GM20431 (cell line): ENCODE measurements around the gene STAT6.
"Not testable (repeated sequence)": the region's sequence is repeated elsewhere in the genome, so short reads cannot be mapped to it uniquely, and the experiment has no call there.

ENCODE experiments used
- in situ Hi-C: fragments of 300-500 bp; cut with MseI, MboI; formaldehyde crosslinking; loops from one replicate; pipeline ENCODE4 v1.15.0; 2020; ENCODE audit warnings: low sequenced_read_pairs; ENCODE audit not compliant: unreplicated experiment

Gene STAT6

DNA sequence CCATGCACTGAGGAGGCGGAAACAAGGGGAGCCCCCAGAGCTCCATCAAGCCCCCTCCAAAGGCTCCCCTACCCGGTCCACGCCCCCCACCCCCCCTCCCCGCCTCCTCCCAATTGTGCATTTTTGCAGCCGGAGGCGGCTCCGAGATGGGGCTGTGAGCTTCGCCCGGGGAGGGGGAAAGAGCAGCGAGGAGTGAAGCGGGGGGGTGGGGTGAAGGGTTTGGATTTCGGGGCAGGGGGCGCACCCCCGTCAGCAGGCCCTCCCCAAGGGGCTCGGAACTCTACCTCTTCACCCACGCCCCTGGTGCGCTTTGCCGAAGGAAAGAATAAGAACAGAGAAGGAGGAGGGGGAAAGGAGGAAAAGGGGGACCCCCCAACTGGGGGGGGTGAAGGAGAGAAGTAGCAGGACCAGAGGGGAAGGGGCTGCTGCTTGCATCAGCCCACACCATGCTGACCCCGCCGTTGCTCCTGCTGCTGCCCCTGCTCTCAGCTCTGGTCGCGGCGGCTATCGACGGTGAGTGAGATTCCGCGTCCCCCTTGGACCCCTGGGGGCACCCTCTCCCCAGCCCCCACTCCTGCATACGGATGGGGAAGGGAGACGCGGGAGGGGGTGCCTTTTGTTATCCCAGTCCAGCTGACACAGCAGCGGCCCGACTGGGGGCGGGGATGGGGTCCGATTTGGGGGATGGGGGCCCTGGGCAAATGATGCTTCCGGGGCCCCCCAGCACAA lies 17.5 kb upstream of the STAT6 start:
- in situ Hi-C loops, result loop anchor here (5.0 kb wide), 1 partner anchor 49 kb away; no protein-coding TSS in a partner anchor

DNA sequence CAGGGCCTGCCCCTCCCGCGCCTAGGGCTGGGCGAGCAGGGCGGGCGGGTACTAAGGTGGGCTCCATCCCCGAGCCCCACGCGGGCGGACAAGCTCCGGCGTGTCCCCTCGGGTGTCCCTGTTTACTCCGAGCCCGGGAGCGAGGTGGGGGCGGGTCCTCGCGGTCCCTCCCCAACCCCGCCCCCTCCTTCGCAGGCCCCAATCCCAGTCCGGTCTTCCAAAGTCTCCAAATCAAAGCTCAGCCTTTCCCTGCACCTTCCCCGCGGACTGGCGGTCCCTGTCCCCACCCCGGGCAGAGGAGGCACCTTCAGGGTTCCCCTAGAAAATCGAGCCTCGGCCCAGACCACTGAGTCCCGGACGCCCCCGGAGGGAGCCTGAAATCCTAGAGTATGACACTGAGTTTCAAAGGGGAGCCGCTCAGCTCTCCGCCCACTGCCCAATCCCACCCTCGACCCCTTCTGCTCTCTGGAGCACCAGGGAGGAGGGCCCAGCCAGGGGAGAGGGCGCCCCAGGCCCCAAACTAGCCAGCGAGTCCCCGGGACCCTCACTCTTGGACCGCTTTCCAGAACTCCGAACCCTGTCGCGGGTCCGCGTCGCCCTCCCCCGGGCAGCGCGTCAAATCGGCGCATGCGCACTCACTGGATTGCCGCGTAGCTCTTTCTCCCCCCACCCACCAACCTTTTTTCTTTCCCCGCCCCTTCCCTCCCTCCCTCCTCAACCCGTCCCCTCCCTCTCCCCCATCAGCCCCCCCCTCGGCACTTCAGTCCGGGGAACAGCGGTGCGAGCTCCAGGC lies 16.8 kb upstream of the STAT6 start, which contains the start of gene LRP1:
LRP1 (plus strand) TSS at position 758 of the 793 bp plus-strand sequence. CDS start 482 bp downstream, outside the sequence.
- in situ Hi-C loops, result loop anchor here (5.0 kb wide), 1 partner anchor 49 kb away; no protein-coding TSS in a partner anchor

DNA sequence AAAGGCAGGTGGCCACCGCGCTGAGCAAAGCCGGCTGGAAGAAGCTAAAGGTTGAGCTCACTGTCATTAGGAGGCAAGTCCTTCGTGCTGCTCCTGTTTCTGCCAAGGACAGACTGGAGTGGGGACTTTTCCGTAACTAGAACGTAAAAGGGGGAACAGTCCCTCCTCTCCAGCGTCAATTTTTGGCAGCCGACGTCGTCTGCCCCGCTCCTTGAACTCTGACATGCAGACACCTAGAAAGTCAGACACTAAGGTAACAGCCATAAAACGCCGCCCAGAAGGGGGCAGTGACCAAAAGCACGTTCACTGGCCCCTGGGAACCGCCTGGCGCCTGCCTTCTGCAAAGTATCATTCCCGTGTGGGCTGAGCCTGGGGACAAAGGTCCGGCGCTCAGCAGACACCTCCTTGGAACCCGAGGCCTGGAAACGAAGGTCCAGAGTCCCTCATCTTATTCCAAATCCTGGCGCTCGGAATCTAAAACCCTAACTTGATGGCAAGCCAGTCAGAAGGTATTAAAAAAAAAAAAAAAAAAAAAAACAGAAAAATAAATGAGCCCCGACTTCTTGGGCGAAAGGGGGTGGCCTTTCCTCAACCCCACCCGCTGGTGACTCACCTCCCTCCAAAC lies 16.1 kb upstream of the STAT6 start:
- in situ Hi-C loops, result loop anchor here (5.0 kb wide), 1 partner anchor 50 kb away; no protein-coding TSS in a partner anchor

DNA sequence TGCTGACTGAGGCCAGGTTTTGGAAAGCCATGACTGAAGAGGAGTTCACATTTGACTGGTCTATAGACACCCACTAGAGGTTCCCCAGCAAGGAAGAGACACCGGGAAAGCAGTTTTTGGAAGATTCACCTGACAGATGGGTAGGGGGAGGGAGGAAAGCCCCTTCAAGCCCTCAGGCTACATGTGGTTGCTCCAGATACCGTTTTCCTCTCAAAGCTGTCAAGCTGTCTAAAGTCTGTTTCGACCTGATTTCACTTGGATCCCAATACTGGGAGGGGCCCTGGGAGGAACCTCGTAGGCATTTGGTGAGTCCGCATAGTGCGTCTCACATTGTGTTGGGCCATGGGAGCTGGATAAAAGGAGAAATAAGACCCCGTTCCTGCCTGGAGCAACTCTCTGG lies 15.4 kb upstream of the STAT6 start:
- in situ Hi-C loops, result loop anchor here (5.0 kb wide), 1 partner anchor 51 kb away; no protein-coding TSS in a partner anchor

DNA sequence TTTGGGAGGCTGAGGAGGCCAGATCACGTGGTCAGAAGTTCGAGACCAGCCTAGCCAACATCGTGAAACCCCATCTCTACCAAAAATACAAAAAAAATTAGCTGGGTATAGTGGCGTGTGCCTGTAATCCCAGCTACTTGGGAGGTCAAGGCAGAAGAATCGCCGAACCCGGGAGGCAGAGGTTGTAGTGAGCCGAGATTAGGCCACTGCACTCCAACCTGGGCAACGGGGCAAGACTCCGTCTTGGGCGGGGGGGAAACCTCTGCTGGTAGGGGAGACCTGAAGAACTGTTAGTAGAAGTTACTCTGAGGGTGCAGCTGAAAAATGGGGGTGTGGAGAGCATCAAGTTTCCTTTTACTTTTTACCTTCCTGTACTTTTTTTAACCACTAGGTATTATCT lies 14.9 kb upstream of the STAT6 start:
- in situ Hi-C loops, result loop anchor here (5.0 kb wide), 1 partner anchor 51 kb away; no protein-coding TSS in a partner anchor

DNA sequence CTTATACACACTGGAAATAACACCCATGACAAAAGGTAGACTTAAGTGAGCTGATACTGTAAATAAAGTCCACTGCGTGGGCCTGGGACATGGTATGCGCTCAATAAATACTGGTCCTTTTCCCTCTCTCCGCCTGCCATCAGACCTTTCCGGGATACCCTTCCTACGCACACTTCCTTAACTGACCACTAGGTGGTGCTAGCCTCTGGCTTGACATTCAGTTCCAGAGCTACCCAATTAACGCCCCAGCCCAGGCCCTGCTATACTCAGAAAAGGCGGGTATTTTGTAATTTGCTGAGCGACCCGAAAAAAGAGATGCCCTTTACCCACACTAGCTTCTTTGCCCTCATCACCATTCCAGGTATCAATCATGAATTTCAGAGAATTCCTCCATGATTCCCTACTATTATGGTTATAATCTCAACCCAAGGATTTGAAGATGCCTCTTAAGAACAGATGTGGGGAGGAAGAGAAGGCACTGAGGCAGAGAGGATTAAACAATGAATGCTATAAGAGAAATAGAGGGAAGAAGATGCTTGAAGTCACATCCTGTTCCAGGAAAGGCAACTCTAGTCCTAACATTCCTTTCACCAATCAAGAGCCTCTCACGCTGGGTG lies 13.2 kb upstream of the STAT6 start:
- in situ Hi-C loops, result no loop called here

DNA sequence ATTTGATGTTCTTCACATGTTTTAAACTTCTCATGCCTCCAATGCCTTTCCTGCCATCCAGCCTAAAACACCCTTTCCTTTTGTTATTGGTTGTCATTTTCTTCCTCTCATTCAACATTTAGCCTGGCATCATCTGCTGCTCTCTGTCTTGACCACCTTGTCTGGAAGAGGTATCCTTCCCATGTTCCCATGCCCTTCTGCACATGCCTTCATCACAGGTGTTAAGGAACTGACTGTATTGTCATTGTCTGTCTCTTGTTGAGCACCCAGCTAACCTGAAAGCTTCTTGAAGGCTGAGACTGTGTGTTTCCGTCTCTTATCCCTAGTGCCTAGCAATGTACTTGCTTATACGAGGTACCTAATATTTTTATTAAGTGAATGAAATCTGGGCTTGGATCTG lies 12.7 kb upstream of the STAT6 start:
- in situ Hi-C loops, result no loop called here

DNA sequence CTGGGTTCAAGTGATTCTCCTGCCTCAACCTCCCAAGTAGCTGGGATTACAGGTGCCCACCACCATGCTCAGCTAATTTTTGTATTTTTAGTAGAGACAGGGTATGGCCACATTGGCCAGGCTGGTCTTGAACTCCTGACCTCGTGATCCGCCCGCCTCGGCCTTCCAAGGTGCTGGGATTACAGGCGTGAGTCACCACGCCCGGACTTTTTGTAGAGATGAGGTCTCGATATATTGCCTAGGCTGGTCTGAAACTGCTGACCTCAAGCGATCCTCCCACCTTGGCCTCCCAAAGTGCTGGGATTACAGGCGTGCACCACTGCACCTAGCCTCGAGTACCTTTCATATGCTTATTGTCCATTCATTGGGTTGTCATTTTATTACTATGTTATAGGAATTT lies 9.6 kb upstream of the STAT6 start:
- in situ Hi-C loops, result not testable (repeated sequence)

DNA sequence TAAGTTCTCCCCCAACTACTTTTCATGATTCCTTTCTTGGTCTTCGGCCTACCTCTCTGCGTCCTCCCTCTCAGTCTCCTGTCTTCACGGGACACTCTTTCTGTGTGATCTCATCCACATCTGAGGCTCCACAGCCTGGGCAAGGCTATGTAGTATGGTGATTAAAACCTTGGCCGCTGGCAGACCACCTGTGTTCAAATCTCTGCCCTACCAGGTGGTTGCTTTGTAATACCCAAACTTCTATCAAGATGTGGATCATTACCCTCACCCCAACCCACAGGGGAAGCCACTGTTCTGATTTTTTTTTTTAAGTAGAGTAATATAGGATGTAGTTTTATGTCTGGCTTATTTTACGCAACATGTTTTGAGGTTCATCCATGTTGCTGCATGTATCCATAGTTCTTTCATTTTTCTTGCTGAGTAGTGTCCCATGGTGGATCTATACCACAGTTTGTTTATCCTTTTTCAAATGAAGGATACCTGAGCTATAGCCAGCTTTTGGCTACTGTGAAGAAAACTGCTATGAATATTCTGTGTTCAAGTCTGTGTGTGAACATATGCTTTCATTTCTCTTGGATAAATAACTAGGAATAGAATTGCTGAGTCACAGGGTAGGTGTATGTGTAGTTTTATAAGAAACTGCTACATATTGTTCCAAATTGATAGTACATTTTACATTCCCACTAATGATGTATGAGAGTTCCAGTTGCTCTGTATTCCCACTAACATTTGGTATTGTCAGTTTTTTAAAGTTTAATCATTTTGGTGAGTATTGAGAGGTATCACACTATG lies 8.3 kb upstream of the STAT6 start:
- in situ Hi-C loops, result loop anchor here (10.0 kb wide), 1 partner anchor 105 kb away; the partner anchor contains the start of gene TAC3

DNA sequence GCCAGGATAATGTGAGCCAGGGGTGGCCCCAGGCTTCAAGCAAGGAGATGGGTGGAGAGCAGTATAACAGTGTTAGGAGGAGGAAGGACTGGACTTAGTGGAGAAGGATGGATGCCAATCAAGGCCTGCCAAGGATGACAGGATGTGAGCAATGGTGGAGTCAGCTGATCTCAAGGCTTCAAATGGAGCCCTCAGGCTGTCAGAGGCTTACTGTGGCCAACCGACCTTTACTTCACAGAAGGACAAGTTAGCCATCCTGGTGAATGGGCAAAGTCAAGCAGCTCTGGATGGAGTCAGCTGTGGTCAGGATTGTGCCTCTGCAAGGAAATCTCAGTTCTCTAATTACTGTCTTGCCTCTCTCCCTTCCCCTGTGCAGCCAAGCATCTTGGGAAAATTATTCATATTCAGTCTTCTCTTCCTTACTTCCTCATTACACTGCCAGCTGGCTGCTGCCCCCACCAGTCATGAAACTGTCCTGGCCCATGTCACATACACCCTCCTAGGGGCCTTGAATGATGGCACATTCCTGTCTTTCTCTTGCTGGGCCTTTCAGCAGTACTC lies 7.6 kb upstream of the STAT6 start:
- in situ Hi-C loops, result loop anchor here (10.0 kb wide), 1 partner anchor 104 kb away; the partner anchor contains the start of gene TAC3

DNA sequence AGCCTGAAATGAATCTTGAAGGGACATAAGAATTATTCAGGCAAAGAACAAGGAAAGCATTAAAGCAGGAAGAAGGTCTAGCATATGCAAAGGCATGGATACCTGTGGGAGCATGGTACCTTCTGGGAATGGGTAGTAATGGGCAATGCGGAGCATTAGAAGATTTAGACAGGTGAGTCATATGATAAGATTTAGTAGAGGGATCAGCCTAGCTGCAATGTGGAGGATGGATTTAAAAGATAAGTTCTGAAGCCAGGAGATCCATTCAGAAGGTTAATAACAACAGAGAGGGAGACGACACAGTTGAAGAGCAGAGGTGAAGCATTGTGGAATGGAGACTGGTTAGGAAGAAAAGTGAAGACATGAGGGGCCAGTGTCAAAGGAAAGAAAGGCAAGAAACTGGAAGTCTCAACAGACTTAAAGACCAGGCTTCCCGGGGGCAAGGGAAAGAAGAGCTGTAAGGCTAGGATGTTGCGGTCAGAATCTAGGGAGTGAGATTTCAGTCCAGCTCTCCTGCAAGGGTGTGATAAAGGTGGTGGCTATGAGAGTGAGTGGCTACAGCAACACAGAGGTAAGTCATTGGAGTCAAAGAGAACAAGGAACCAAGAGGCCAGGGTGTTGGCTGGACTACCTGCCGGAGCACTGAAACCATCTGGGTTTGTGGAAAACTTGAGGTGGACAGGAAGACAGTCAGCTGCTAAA lies 5.6 kb upstream of the STAT6 start:
- in situ Hi-C loops, result loop anchor here (10.0 kb wide), 1 partner anchor 102 kb away; the partner anchor contains the start of gene TAC3

DNA sequence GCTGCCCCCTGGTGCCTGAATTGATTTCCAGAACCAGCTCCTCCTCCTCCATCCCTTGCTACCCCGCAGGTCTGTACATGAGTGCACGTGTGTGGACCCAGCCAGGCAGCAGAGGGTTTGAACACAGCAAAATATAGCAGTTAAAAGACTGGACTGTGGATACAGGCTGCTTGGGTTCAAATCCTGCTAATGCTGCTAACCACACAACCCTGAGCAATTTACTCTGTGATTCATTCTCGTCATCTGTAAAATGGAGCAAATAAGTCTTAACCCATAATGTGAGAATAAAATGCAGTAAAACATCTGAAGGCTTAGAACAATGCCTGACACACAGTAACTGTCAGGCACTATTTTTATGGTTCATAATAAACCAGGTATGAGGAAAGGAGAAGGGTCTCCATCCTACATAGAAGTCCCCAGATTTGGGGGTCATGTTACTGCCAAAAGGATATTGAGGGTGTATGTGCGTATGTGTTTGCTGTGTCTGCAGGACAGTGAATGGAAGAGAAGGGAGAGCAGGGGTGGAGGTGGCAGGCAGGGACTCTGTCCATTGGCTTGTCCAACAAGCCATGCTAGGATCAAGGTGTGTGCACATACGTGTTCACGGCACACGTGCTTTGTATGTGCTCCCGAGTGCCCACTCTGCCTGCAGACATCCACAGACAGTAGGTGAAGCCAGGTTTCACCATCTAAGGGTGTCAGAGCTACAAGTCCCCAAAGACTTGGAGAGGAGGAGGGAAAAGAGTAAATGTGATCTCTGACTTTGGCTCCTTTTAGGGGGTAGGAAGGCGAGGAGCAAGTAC lies 1.5 kb upstream of the STAT6 start:
- in situ Hi-C loops, result loop anchor here (10.0 kb wide), 1 partner anchor 98 kb away; the partner anchor contains the start of gene TAC3

DNA sequence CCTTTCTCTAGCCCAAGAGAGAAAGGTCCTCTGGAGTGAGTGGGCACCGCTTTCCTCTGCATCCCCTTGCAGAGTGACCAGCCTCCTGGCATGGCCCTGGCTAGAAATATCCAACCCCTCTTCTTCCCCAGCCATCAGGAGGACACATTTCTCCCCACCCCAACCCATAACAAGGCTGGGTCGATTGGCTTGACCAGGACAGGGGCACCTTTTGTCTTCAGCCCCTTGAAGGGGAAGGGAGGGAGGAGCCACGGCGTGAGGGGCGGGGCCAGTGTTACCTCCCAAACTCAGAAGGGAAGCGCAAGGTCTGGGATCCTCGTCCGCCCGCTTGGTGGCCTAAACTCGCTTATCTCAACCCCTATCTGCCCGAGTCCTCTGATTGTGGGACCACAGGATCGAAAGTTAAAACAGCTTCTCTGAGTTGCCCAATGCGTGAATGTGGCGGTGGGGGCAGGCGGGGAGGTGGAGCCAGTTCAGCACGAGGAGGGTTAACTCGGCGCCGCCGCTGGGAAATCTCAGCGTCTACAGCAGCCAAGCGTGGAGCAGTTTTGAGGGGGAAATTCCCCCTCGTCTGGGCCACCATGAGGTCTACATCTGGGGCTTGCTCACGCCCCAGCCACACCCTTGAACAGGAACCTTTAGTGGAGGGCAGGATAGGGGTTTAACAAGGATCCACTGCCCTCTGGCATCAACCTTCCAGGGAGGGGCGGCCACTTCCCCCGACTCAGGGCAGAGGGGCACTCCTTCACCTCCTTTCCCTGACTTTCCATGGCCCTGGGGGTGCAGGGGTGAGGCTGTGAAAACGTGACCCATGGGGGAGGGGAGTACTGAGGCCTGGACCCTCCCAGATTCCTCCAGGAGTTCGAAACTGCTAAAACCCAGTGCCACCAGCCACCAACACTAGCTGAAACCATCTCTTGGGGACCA lies 795 bp downstream of the STAT6 start:
- in situ Hi-C loops, result loop anchor here (10.0 kb wide), 1 partner anchor 96 kb away; the partner anchor contains the start of gene TAC3

DNA sequence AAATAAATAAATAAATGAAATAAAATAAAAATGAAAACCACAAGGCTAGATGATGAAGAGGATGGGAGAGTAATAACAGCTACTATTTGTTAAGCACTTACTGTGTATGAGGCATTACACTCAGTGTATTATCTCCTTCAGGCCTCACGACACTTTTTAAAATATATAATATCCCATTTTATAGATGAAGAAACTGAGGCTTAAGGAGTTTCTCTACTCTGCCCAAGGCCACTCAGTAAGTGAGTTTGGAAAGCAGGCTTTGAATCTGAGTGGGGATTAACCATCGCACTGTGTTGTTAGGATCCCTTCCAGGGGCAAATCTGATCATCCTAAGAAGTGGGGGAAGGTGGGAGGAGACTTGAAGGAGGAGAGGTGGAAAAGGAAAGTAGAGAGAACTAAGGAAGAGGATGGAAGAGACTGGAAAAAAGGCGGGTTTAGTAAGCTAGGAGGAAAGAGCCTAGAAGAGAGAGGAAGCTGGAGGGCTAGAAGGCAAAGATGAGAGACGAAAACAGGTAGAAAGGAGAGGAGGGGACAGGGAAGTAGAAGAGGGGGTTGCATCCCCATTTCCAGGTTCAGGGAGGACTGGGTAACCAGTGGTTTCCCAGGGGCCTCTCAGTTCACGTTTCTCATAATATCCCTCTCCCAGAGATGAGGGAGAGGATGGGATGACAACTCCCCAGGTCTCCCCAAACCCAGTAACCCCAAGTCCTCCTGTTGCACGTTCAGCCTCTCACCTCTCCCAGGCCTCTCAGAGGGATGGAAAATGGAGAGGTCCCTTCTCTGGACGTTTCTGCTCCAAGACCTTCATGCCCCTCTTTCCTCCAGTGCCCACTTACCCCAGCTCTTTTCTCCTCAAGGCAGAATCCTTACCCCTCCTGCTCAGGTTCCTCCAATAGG lies 1.7 kb downstream of the STAT6 start:
- in situ Hi-C loops, result loop anchor here (10.0 kb wide), 1 partner anchor 95 kb away; the partner anchor contains the start of gene TAC3

DNA sequence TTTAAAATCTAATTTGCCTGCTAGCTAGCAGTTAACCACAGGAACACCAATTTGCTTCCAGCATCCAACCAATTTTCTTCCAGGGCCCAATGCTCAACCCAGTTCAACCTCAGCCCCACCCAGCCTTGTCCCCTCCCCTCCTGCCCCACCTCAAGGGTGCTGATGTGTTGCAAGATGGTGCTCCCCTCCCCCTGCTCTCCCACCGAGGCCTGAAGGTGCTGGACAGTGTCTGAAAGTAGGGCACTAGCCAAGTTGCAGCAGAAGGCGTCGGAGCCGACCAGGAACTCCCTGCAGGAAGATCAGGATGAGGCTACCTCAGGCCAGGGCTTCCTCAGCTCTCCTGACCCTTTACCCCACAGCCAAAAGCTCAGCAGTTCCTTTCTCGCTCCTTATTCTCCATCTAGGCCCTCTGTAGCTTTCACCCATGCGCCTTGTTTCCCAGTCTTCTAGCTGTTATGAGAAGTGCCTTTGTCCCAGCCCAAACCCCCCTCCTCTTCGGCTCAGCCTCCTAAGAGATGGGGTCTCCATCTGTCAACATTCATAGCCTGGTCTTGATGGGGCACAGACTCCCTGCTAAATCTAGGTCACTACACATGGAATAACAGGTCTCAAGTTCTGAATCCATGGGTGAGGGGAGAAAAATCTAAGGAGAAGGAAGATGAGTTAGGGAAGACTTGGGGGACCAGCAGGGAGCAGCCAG lies 3.6 kb downstream of the STAT6 start:
- in situ Hi-C loops, result no loop called here
